HG02642 (cell line): ENCODE data around the gene UBFD1.
A peak's percentile ranks its signal among the peaks of the same experiment; 100 is the strongest.
"Not testable (repeated sequence)": the region's sequence is repeated elsewhere in the genome, so short reads cannot be mapped to it uniquely, and the experiment has no call there.

Source experiments
- ATAC-seq: cut with Tn5 transposase; IDR thresholded peaks from one replicate; pipeline ENCODE4 v1.9.1; 2021; ENCODE audit warnings: mild to moderate bottlenecking; ENCODE audit not compliant: unreplicated experiment, poor library complexity

Gene UBFD1

DNA sequence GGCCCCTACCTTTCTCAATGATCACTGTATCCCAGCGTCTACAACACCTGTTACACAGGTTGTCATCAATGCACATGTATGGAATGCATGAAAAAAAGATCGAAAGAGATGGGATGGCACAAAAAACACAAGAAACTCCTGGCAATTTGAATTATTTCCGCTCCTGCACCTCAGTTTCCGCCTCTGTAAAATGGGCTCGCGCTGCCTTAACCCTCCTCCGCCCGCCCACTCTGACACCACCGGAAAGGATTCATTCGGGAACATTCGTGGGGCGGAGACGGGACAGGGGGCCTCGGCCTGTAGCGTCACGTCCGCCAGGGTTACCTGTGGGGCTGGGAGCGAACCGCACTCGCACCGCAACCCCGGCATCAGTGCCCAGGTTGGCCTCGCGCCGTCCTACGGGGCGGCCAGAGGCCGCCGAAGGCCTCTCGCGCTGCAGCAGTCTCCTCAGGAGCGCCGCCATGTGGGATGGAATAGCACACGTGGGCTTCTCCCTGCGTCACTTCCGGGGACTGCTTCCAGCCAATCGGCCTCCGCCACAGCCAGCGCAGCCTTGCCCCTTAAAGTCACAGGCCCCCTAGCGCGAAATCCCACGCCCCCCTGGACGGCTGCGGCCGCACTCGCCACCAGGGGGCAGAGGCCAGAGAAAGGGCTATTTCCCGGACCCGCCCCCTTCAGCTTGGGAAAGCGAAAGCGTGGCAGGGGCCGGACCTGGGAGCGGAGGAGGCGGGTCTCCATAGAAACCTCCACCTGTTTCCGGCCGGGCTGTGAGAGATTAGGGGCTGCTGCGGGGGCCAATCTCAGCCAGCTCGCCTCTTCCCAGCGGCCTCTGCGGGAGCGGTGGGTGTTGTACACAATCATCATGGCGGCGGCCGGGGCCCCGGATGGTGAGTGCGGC lies at the start of gene UBFD1, which contains the start of gene EARS2:
TSS of gene UBFD1 (plus strand) at position 847 of the 898 bp plus-strand sequence. CDS start at position 863, 16 bp downstream.
TSS of gene EARS2 (minus strand) at position 470 of the 898 bp plus-strand sequence. CDS start at position 463, 7 bp downstream.
- ATAC-seq = peak; percentile 92

- no peak for ATAC-seq
These were observed 48.7 kb upstream of the UBFD1 start for GRCh38 chr16:23508589-23509440.

GRCh38 chr16:23509441-23509754 lies 48.1 kb upstream of the UBFD1 start:
- ATAC-seq = no peak

DNA sequence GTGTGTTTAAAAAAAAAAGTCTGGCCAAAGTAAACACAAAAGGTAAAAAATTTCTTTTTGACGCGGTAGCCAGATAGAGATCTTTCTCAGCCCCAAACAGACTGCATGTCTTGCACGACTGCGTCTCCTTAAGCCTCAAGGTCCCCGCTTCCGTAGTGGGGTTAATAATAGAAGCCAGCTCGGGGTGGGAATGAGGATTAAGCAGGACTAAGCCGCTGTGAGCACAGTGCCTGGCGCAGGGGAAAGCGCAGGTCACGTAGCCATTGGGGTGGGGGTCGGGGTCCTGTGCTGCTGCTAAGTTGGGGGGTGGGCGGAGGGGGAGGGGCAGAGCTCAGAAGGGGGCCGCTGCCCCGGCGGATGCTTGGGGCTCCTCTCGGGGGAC lies 47.8 kb upstream of the UBFD1 start:
- ATAC-seq = peak; percentile 5

DNA sequence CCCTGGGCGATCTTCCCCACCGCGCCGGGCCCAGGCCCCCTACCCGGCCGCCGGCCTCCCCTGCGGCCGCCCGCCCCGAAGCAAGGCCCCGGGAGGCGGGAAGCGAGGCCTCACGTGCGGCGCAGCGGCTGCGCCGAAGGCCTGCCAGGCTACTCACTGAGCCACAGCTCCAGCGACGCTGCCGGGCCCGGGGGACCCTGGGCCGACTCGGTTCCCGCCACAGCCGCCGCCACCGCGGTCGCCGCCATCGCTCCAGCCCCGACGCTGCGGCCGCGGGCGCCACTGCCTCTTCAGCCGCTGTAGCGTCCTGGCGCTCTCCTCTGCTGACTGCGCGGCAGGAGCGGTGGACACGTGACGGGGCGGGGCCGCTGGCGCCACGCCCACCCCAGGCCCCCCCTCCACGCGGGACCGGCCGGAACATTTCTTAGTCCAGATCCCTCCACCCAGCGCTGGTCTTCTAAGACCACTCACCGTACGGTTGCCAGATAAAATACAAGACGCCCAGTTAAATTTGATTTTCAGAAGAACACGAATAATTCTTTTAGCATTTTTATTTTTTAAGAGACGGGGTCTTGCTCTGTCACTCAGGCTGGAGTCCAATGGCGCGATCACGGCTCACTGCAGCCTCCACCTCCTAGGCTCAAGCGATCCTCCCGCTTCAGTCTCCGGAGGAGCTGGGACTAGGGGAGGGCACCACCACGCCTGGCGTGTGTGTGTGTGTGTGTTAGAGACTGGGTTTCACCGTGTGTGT lies 47.2 kb upstream of the UBFD1 start, which contains the start of gene GGA2:
TSS of gene GGA2 (minus strand) at position 331 of the 751 bp plus-strand sequence. CDS start at position 248, 83 bp downstream.
- peak; percentile 87 for ATAC-seq

GRCh38 chr16:23510915-23511270 lies 46.6 kb upstream of the UBFD1 start:
- not testable (repeated sequence) for ATAC-seq

- ATAC-seq = no peak
These were observed 45.8 kb upstream of the UBFD1 start for GRCh38 chr16:23511731-23512130.

DNA sequence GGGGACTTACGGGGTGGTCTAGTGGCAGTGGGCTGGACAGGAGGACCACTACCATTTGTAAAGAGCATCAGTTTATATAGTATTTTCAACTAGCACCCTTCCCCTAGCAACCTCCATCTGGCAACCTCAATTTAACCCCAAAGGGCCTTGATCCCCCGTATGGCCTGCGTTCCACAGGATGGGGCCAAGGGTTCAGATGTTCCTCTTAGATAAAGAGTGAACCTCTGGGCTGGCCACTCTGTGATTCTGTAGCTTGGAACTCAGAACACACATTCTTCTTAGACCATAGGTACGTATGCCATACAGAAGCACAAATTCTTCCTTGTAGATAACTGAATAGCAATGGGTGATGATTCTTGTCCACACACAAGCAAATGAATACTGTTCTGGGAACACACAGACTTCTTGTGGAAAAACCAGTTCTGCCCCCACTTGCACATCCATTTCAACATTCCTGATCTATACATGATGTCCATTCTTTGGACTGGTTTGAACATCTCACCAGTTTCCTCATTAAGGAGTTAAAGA lies 45.3 kb upstream of the UBFD1 start:
- ATAC-seq = no peak

GRCh38 chr16:23514381-23515152 lies 43.0 kb upstream of the UBFD1 start:
- no peak for ATAC-seq

DNA sequence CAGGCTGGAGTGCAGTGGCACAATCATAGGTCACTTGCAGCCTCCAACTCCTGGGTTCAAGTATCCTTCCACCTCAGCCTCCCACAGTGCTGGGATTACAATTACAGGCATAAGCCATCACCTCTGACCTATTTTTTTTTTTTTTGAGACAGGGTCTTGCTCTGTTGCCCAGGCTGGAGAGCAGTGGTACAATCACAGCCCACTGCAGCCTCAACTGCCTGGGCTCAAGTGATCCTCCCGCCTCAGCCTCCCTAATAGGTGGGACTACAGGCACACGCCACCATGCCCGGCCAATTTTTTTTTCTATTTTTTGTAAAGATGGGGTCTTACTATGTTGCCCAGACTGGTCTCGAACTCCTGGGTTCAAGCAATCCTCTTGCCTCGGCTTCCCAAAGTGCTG lies 41.6 kb upstream of the UBFD1 start:
- no peak for ATAC-seq

- ATAC-seq = no peak
These were observed 41.0 kb upstream of the UBFD1 start for GRCh38 chr16:23516366-23517137.

DNA sequence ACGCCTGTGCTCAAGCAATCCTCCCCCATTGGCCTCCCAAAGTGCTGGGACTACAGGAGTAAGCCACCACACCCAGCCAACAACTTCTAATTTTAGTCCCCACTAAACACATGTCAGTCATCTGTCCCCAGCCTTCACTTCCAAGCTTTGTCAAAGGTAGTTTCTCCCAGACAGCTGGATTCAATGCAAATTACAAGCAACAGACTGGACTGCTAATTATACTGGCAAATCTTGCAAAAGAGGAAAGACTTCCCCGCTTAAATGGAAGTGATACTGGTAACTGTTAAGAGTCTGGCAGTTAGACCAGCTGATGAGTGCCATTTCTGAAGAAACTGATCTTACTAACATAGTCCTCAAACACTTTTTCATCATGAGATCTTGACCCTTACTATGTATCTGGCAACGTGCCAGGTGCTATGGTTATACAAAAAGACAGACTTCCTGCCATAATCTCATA lies 39.1 kb upstream of the UBFD1 start:
- ATAC-seq = no peak

- ATAC-seq = no peak
These were observed 38.2 kb upstream of the UBFD1 start for GRCh38 chr16:23519282-23519681.

DNA sequence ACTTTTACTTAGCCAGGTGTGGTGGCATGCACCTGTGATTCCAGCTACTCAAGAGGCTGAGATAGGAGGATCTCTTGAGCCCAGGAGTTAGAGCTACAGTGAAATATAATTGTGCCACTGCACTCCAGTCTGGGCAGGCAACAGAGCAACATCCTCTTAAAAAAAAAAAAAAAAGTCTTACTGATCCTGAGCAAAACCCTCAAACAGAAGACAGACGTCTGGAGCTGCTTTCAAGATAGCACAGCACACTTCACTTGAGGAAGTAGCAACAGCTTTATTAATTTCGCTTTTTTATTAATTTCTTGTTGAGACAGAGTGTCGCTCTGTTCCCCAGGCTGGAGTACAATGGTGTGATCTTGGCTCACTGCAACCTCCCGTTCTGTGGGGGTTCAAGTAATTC lies 37.0 kb upstream of the UBFD1 start:
- ATAC-seq = no peak

- ATAC-seq = no peak
These were observed 36.3 kb upstream of the UBFD1 start for GRCh38 chr16:23521037-23521743.

- ATAC-seq = no peak
These were observed 35.6 kb upstream of the UBFD1 start for GRCh38 chr16:23521965-23522364.

GRCh38 chr16:23523321-23523720 lies 34.2 kb upstream of the UBFD1 start:
- no peak for ATAC-seq

DNA sequence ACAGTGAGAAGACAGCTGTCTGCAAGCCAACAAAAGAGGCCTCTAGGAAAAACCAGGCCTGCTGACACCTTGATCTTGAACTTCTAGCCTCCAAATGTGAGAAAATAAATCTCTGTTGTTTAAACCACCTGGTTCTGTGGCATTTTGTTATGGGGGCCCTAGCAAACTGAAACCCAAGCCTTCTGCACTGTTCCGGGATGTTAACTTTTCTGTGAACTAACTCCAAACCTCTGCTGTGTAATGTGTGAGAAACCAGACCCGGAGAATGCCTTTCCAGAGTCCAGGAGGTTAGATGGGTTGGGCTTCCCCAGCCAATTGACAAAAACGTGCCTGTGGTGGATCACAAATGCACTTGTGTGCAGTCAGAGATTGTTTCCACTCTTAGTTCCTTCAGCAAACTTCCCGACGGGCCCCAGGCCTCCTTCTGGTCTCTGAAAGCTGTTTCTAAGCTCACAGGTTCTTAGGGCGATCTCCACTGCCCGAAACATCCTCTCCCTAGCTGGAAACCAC lies 33.6 kb upstream of the UBFD1 start:
- no peak for ATAC-seq
